ENCODE measurements around the gene LYZ. TPM values are rescaled to one million over a fixed set of nuclear protein-coding genes. Genes with fewer than 3 reads are reported as not detected.
A peak's percentile ranks its signal among the peaks of the same experiment; 100 is the strongest.

Gene LYZ
- total RNA-seq, 1 donor from 2014 or later = 174 TPM

DNA sequence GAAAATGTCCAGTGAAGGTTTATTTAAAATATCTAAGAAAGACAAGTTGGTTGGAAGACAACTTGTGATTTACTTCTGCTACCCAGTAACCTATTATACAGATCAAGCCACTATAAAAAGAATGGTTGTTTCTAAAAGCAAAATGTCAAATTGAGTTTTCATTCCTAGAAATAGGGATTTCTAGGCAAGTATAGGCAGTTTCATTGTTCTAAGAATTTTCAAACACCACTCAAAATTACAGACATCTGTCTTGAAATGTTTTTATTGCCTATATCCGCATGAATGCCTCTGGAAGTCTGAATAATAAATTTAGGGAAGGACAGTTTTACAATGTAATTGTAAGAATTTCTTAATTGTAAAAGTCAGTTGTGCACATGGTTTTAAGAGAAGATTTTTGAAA is 20.0 kb downstream of the LYZ start:
- no peaks in the 10 kb centered on the region for H3K9me3 Mint-ChIP-seq
- H3K4me1 Mint-ChIP-seq (ENCODE audit: unreplicated experiment) = no peaks in the 10 kb centered on the region
- H3K4me3 Mint-ChIP-seq = no peak overlapping the region
- H3K27ac Mint-ChIP-seq = no peak overlapping the region
- TF ChIP-seq, protein P1, sequence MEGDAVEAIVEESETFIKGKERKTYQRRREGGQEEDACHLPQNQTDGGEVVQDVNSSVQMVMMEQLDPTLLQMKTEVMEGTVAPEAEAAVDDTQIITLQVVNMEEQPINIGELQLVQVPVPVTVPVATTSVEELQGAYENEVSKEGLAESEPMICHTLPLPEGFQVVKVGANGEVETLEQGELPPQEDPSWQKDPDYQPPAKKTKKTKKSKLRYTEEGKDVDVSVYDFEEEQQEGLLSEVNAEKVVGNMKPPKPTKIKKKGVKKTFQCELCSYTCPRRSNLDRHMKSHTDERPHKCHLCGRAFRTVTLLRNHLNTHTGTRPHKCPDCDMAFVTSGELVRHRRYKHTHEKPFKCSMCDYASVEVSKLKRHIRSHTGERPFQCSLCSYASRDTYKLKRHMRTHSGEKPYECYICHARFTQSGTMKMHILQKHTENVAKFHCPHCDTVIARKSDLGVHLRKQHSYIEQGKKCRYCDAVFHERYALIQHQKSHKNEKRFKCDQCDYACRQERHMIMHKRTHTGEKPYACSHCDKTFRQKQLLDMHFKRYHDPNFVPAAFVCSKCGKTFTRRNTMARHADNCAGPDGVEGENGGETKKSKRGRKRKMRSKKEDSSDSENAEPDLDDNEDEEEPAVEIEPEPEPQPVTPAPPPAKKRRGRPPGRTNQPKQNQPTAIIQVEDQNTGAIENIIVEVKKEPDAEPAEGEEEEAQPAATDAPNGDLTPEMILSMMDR (conservative IDR thresholded peaks at IDR 0.05) = no peak
- H3K27me3 Mint-ChIP-seq = no peaks in the 10 kb centered on the region
- peaks cover 27% of the 10 kb centered on the region for H3K36me3 Mint-ChIP-seq
- DNase-seq (ENCODE audit: extremely low spot score, unreplicated experiment) = no peak

DNA sequence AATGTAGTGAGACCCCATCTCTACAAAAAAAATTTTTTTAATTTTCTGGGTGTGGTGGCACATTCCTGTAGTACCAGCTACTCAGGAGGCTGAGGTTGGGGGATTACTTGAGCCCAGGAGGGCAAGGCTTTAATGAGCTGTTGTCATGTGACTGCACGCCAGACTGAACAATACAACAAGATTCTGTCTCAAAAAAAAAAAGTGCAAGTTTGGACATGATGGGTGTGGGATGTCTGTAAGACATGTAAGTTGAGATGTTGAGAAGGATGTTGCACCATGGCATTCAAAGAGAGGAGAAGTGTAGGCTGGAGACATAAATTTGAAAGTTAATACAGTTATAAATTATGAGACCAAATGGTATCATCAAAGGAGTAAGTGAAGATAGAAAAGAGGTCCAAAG is 34.9 kb downstream of the LYZ start:
- H3K4me3 Mint-ChIP-seq = no peak overlapping the region
- peaks cover 36% of the 10 kb centered on the region for H3K36me3 Mint-ChIP-seq
- DNase-seq (ENCODE audit: extremely low spot score, unreplicated experiment) = no peak
- H3K27ac Mint-ChIP-seq = no peak overlapping the region
- H3K9me3 Mint-ChIP-seq = no peaks in the 10 kb centered on the region
- TF ChIP-seq, protein P1 (conservative IDR thresholded peaks at IDR 0.05) = no peak
- H3K27me3 Mint-ChIP-seq = no peaks in the 10 kb centered on the region
- H3K4me1 Mint-ChIP-seq (ENCODE audit: unreplicated experiment) = peaks cover 8% of the 10 kb centered on the region

DNA sequence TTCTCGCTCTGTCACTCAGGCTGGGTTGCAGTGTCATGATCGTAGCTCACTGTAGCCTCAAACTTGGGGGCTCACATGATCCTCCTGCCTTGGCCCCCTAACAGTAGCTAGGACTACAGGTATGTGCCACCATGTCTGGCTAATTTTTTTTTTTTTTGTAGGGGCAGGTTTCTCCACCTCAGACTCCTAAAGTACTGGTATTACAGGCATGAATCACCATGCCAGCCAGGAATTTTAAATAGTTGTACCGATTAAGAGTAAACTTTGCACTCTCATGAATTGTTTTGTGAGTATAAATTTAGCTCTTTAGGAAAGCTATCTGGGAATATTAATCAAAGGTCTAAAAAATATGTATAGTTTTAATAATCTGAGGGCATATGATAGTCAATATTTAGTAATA is 36.9 kb downstream of the LYZ start:
- Mint-ChIP-seq H3K36me3 (peaks cover 22% of the 10 kb centered on the region), H3K27ac (no peak overlapping the region), H3K4me1 (ENCODE audit: unreplicated experiment) (peaks cover 8% of the 10 kb centered on the region), H3K4me3 (no peak overlapping the region), H3K27me3 (no peaks in the 10 kb centered on the region), H3K9me3 (no peaks in the 10 kb centered on the region)
- no peak for DNase-seq (ENCODE audit: extremely low spot score, unreplicated experiment)
- TF ChIP-seq, protein P1 (conservative IDR thresholded peaks at IDR 0.05) = no peak

DNA sequence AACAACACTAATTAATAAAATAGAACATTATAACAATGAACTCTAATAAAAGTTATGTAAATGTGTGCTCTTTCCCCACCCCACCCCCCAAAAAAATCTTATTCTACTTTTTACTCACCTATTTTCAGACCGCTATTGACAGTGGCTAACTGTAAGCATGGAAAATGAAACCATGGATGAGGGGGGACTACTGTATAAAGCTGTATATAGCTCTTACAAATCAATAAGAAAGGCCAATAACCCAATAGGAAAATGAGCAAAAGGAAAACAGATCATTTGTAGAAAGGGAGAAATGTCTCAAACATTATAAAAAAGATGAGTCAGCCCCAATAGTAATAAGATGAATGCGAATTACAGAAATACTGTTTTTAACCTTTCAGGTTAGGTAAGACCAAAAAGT is 38.7 kb downstream of the LYZ start:
- no peak overlapping the region for H3K27ac Mint-ChIP-seq
- H3K36me3 Mint-ChIP-seq = peaks cover 18% of the 10 kb centered on the region
- DNase-seq (ENCODE audit: extremely low spot score, unreplicated experiment) = no peak
- no peaks in the 10 kb centered on the region for H3K27me3 Mint-ChIP-seq
- TF ChIP-seq, protein P1 (conservative IDR thresholded peaks at IDR 0.05) = no peak
- no peak overlapping the region for H3K4me3 Mint-ChIP-seq
- no peaks in the 10 kb centered on the region for H3K9me3 Mint-ChIP-seq
- peaks cover 8% of the 10 kb centered on the region for H3K4me1 Mint-ChIP-seq (ENCODE audit: unreplicated experiment)

GRCh38 chr12:69388371-69388770 is 40.2 kb downstream of the LYZ start:
- no peaks in the 10 kb centered on the region for H3K9me3 Mint-ChIP-seq
- H3K27ac Mint-ChIP-seq = no peak overlapping the region
- DNase-seq (ENCODE audit: extremely low spot score, unreplicated experiment) = no peak
- H3K4me1 Mint-ChIP-seq (ENCODE audit: unreplicated experiment) = peaks cover 4% of the 10 kb centered on the region
- peaks cover 13% of the 10 kb centered on the region for H3K36me3 Mint-ChIP-seq
- H3K4me3 Mint-ChIP-seq = no peak overlapping the region
- H3K27me3 Mint-ChIP-seq = no peaks in the 10 kb centered on the region
- TF ChIP-seq, protein P1 (conservative IDR thresholded peaks at IDR 0.05) = peak; percentile 73

GRCh38 chr12:69389831-69390230 is 41.6 kb downstream of the LYZ start:
- H3K27ac Mint-ChIP-seq = no peak overlapping the region
- H3K4me3 Mint-ChIP-seq = no peak overlapping the region
- DNase-seq (ENCODE audit: extremely low spot score, unreplicated experiment) = no peak
- H3K27me3 Mint-ChIP-seq = no peaks in the 10 kb centered on the region
- peaks cover 17% of the 10 kb centered on the region for H3K36me3 Mint-ChIP-seq
- H3K4me1 Mint-ChIP-seq (ENCODE audit: unreplicated experiment) = no peaks in the 10 kb centered on the region
- no peaks in the 10 kb centered on the region for H3K9me3 Mint-ChIP-seq
- TF ChIP-seq, protein P1 (conservative IDR thresholded peaks at IDR 0.05) = no peak
